Hepatocyte (in vitro differentiated cells): ENCODE data around the gene NUP153. TPM values are rescaled to one million over a fixed set of nuclear protein-coding genes. Genes with fewer than 3 reads are reported as not detected.

Source experiments
- DNase-seq: peaks from one replicate; pipeline ENCODE4 v3.0.0-alpha.2; 2016; ENCODE audit warnings: low spot score
- H2AFZ ChIP-seq: fragments of 200-600 bp; sonication (generic); 2 replicates; pipeline ENCODE4 v1.6.0; 2016; ENCODE audit warnings: antibody characterized with exemption, mild to moderate bottlenecking
- H3K27ac ChIP-seq: fragments of 200-600 bp; sonication (generic); 2 replicates; pipeline ENCODE4 v1.5.1; 2016; ENCODE audit warnings: mild to moderate bottlenecking
- H3K27me3 ChIP-seq: fragments of 200-600 bp; sonication (generic); 2 replicates; pipeline ENCODE4 v1.6.1; 2016
- H3K36me3 ChIP-seq: fragments of 200-600 bp; sonication (generic); replicated peaks from 2 replicates; pipeline ENCODE4 v1.5.1; 2016; ENCODE audit warnings: low read depth; ENCODE audit not compliant: insufficient read depth
- H3K4me1 ChIP-seq: fragments of 200-600 bp; sonication (generic); 2 replicates; pipeline ENCODE4 v1.5.1; 2016; ENCODE audit warnings: mild to moderate bottlenecking, moderate library complexity; ENCODE audit not compliant: insufficient read depth
- H3K4me2 ChIP-seq: fragments of 200-600 bp; sonication (generic); 2 replicates; pipeline ENCODE4 v1.6.0; 2016
- H3K4me3 ChIP-seq: fragments of 200-600 bp; sonication (generic); 2 replicates; pipeline ENCODE4 v1.5.1; 2016; ENCODE audit warnings: mild to moderate bottlenecking
- H3K79me2 ChIP-seq: fragments of 200-600 bp; sonication (generic); 2 replicates; pipeline ENCODE4 v1.6.0; 2017; ENCODE audit warnings: mild to moderate bottlenecking
- H3K9me2 ChIP-seq: fragments of 200-600 bp; sonication (generic); replicated peaks from 2 replicates; pipeline ENCODE4 v1.6.0; 2017; ENCODE audit warnings: mild to moderate bottlenecking; ENCODE audit not compliant: insufficient read depth
- H3K9me3 ChIP-seq: fragments of 200-600 bp; sonication (generic); 2 replicates; pipeline ENCODE4 v1.5.1; 2016; ENCODE audit warnings: low read depth, mild to moderate bottlenecking
- H4K20me1 ChIP-seq: fragments of 200-600 bp; sonication (generic); 2 replicates; pipeline ENCODE4 v1.6.0; 2016; ENCODE audit warnings: mild to moderate bottlenecking; ENCODE audit not compliant: insufficient read depth, poor library complexity, severe bottlenecking
- CTCF ChIP-seq: fragments of 200-600 bp; sonication (generic); IDR thresholded peaks from 2 replicates; pipeline ENCODE4 v1.5.1; 2016; ENCODE audit warnings: antibody characterized with exemption, mild to moderate bottlenecking; ENCODE audit not compliant: poor library complexity
- EZH2 ChIP-seq: fragments of 200-600 bp; sonication (generic); IDR thresholded peaks from 2 replicates; pipeline ENCODE4 v1.6.1; 2016; ENCODE audit warnings: antibody characterized with exemption, mild to moderate bottlenecking, borderline replicate concordance
- EZH2phosphoT487 ChIP-seq: fragments of 200-600 bp; sonication (generic); IDR thresholded peaks from one replicate; pipeline ENCODE4 v1.6.1; 2018; ENCODE audit warnings: antibody characterized with exemption, mild to moderate bottlenecking, low read depth, moderate library complexity; ENCODE audit not compliant: unreplicated experiment, severe bottlenecking
- WGBS: methylation state at CpG from one replicate; pipeline ENCODE4 v1.1.6; 2016; ENCODE audit warnings: low lambda C conversion rate; ENCODE audit errors: missing lambda C conversion rate; 5-methylcytosine and 5-hydroxymethylcytosine counted together
- polyA plus RNA-seq: library from polyadenylated mRNA; unstranded; fragments of >200 nt; fragmentation: Nextera tagmentation; extraction: Ambion mirVana; gene quantifications from 2 replicates; pipeline ENCODE4 v1.2.1, GENCODE V29; 2016
- total RNA-seq: library from RNA; depleted of rRNA; stranded (reverse); fragments of >200 nt; gene quantifications from 2 replicates; pipeline ENCODE4 v1.2.3, GENCODE V29; 2014

NUP153 gene
- total and polyA plus RNA-seq, 2 experiments from 2014 or later = 7.9 to 31.1 TPM

GRCh38 chr6:17744019-17744756 lies 37.5 kb upstream of the NUP153 start:
- no peak overlapping the region for H3K27ac ChIP-seq
- H3K36me3 ChIP-seq = no peaks in the 10 kb centered on the region
- no peak overlapping the region for H2AFZ ChIP-seq
- no peak overlapping the region for H3K4me2 ChIP-seq
- no peaks in the 10 kb centered on the region for H3K79me2 ChIP-seq
- DNase-seq = no peak
- no peaks in the 10 kb centered on the region for H3K27me3 ChIP-seq
- no peak for TF ChIP-seq EZH2phosphoT487
- no peak for TF ChIP-seq CTCF
- no peak for TF ChIP-seq EZH2
- H3K4me3 ChIP-seq = no peak overlapping the region
- H4K20me1 ChIP-seq = no peaks in the 10 kb centered on the region
- H3K9me2 ChIP-seq = no peaks in the 10 kb centered on the region
- WGBS = 66% methylated on average over 11 of the region's 11 CpGs
- no peaks in the 10 kb centered on the region for H3K9me3 ChIP-seq
- no peaks in the 10 kb centered on the region for H3K4me1 ChIP-seq

- Histone ChIP-seq H4K20me1 (no peaks in the 10 kb centered on the region), H3K4me1 (no peaks in the 10 kb centered on the region), H3K9me2 (no peaks in the 10 kb centered on the region), H3K27me3 (no peaks in the 10 kb centered on the region), H3K9me3 (no peaks in the 10 kb centered on the region), H3K27ac (no peak overlapping the region), H3K36me3 (no peaks in the 10 kb centered on the region), H3K4me2 (no peak overlapping the region), H2AFZ (no peak overlapping the region), H3K4me3 (no peak overlapping the region), H3K79me2 (no peaks in the 10 kb centered on the region)
- 75% methylated on average over 8 of the region's 8 CpGs for WGBS
- no peak for DNase-seq
- TF ChIP-seq EZH2 (no peak), EZH2phosphoT487 (no peak), CTCF (no peak)
These were observed 34.8 kb upstream of the NUP153 start for GRCh38 chr6:17741507-17741906.

GRCh38 chr6:17740559-17741220 lies 34.0 kb upstream of the NUP153 start:
- Histone ChIP-seq H3K79me2 (no peaks in the 10 kb centered on the region), H3K9me2 (no peaks in the 10 kb centered on the region), H3K9me3 (no peaks in the 10 kb centered on the region), H3K4me3 (no peak overlapping the region), H3K36me3 (no peaks in the 10 kb centered on the region), H3K27me3 (no peaks in the 10 kb centered on the region), H3K4me1 (no peaks in the 10 kb centered on the region), H2AFZ (no peak overlapping the region), H4K20me1 (no peaks in the 10 kb centered on the region), H3K27ac (no peak overlapping the region), H3K4me2 (no peak overlapping the region)
- TF ChIP-seq EZH2phosphoT487 (no peak), CTCF (no peak), EZH2 (no peak)
- WGBS = 80% methylated on average over 5 of the region's 5 CpGs
- DNase-seq = no peak
